ENCODE results near the gene ASPM.

- TF ChIP-seq POLR2A (IDR thresholded peaks at IDR 0.05), result no peak
- no peak for TF ChIP-seq CTCF (IDR thresholded peaks at IDR 0.05)
These were observed 28.3 kb upstream of the ASPM start for GRCh38 chr1:197174818-197175217.
